Peyer's patch (tissue), 4 donors: ENCODE results near the gene BRCC3. TPM values are rescaled to one million over a fixed set of nuclear protein-coding genes. Genes with fewer than 3 reads are reported as not detected.
"Not testable (repeated sequence)": the region's sequence is repeated elsewhere in the genome, so short reads cannot be mapped to it uniquely, and the experiment has no call there.

Experiments
- DNase-seq, 3 donors: peaks; one replicate each; pipeline ENCODE4 v3.0.0-alpha.2; 2017 to 2019
- H3K27ac ChIP-seq, 4 donors: fragments of 200-600 bp; sonication (generic); one replicate each; pipeline ENCODE4 v1.5.1; 2016 to 2019
- H3K27me3 ChIP-seq, 2 donors: fragments of 200-600 bp; sonication (generic); one replicate each; pipeline ENCODE4 v1.5.1; 2019
- H3K36me3 ChIP-seq, 3 donors: fragments of 200-600 bp; sonication (generic); one replicate each; pipeline ENCODE4 v1.5.1; 2016 to 2019
- H3K4me1 ChIP-seq, 4 donors: fragments of 200-600 bp; sonication (generic); one replicate each; pipeline ENCODE4 v1.5.1; 2016 to 2019
- H3K4me3 ChIP-seq, 4 donors: fragments of 200-600 bp; sonication (generic); 1 replicate in 3 of 4; 2 replicates in 1 of 4; pipeline ENCODE4 v1.5.1; 2016 to 2019; ENCODE audit warnings: mild to moderate bottlenecking in 1 of 4
- H3K9me3 ChIP-seq, 4 donors: fragments of 200-600 bp; sonication (generic); one replicate each; pipeline ENCODE4 v1.5.1; 2016 to 2019; ENCODE audit warnings: mild to moderate bottlenecking in 1 of 4
- POLR2A ChIP-seq, 2 donors: fragments of 450-650 bp; IDR thresholded peaks; one replicate each; pipeline ENCODE4 v1.5.1; 2017; ENCODE audit warnings: antibody characterized with exemption in 2 of 2, mild to moderate bottlenecking in 2 of 2, moderate library complexity in 2 of 2
- total RNA-seq, 4 donors: library from RNA; depleted of rRNA; stranded (reverse); fragments of >200 nt; gene quantifications; one replicate each; pipeline ENCODE4 v1.1.0, GENCODE V29; 2016
- TF ChIP-seq, protein P1 (sequence below), 6 experiments: fragments of 450-650 bp in 4 of 6; fragments of 200-600 bp in 2 of 6; sonication (generic) in 1 of 6; IDR thresholded peaks; one replicate each; pipeline ENCODE4 v1.5.1; 2017 to 2019; ENCODE audit warnings: antibody characterized with exemption in 6 of 6, mild to moderate bottlenecking in 3 of 6, moderate library complexity in 1 of 6

The BRCC3 gene
- total RNA-seq, 4 donors from 2014 or later = 14.7 to 24.8 (median 18.6) TPM

GRCh38 chrX:155127940-155128339 is 56.6 kb downstream of the BRCC3 start:
- Histone ChIP-seq H3K27ac (no peak overlapping the region), H3K4me3 (no peak overlapping the region), H3K9me3 (no peaks in the 10 kb centered on the region), H3K36me3 (no peaks in the 10 kb centered on the region), H3K4me1 (no peaks in the 10 kb centered on the region), H3K27me3 (no peaks in the 10 kb centered on the region)
- DNase-seq = no peak
- no peak for TF ChIP-seq POLR2A (IDR thresholded peaks at IDR 0.05)
- TF ChIP-seq, protein P1, sequence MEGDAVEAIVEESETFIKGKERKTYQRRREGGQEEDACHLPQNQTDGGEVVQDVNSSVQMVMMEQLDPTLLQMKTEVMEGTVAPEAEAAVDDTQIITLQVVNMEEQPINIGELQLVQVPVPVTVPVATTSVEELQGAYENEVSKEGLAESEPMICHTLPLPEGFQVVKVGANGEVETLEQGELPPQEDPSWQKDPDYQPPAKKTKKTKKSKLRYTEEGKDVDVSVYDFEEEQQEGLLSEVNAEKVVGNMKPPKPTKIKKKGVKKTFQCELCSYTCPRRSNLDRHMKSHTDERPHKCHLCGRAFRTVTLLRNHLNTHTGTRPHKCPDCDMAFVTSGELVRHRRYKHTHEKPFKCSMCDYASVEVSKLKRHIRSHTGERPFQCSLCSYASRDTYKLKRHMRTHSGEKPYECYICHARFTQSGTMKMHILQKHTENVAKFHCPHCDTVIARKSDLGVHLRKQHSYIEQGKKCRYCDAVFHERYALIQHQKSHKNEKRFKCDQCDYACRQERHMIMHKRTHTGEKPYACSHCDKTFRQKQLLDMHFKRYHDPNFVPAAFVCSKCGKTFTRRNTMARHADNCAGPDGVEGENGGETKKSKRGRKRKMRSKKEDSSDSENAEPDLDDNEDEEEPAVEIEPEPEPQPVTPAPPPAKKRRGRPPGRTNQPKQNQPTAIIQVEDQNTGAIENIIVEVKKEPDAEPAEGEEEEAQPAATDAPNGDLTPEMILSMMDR (IDR thresholded peaks at IDR 0.05) = no peak

- no peaks in the 10 kb centered on the region for H3K27me3 ChIP-seq
- H3K9me3 ChIP-seq = no peaks in the 10 kb centered on the region
- H3K27ac ChIP-seq = no peak overlapping the region
- no peaks in the 10 kb centered on the region for H3K4me1 ChIP-seq
- TF ChIP-seq, protein P1 (IDR thresholded peaks at IDR 0.05) = no peak
- no peak for TF ChIP-seq POLR2A (IDR thresholded peaks at IDR 0.05)
- H3K36me3 ChIP-seq = no peaks in the 10 kb centered on the region
- DNase-seq = no peak
- H3K4me3 ChIP-seq = no peak overlapping the region
Observed at GRCh38 chrX:155132110-155132509, 60.8 kb downstream of the BRCC3 start.

DNA sequence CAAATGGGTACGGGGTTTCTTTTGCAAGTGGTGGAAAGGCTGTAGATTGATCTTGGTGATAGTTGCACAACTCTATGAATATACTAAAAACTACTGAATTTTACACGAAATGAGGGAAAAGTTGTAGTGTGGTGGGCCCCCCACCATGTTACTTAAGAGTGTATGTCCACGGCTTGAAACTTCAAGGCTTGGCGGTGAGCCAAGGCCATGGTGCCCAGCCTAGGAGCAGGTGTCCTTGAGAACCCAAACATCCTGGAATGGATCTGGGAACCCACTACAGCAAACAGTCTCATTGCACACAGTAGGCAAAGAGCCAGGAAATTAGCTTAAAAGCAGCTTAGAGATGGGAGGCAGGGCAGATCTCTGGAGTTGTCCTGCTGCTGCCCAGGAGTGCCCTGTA is 62.9 kb downstream of the BRCC3 start:
- H3K9me3 ChIP-seq = no peaks in the 10 kb centered on the region
- no peaks in the 10 kb centered on the region for H3K27me3 ChIP-seq
- DNase-seq = no peak
- no peak overlapping the region for H3K27ac ChIP-seq
- no peaks in the 10 kb centered on the region for H3K36me3 ChIP-seq
- H3K4me3 ChIP-seq = no peak overlapping the region
- no peaks in the 10 kb centered on the region for H3K4me1 ChIP-seq
- TF ChIP-seq, protein P1 (IDR thresholded peaks at IDR 0.05) = no peak
- no peak for TF ChIP-seq POLR2A (IDR thresholded peaks at IDR 0.05)

GRCh38 chrX:155143959-155144548 is 72.7 kb downstream of the BRCC3 start:
- no peaks in the 10 kb centered on the region for H3K9me3 ChIP-seq
- H3K27ac ChIP-seq = no peak overlapping the region
- no peak for DNase-seq
- H3K36me3 ChIP-seq = no peaks in the 10 kb centered on the region
- no peaks in the 10 kb centered on the region for H3K4me1 ChIP-seq
- no peaks in the 10 kb centered on the region for H3K27me3 ChIP-seq
- no peak for TF ChIP-seq POLR2A (IDR thresholded peaks at IDR 0.05)
- TF ChIP-seq, protein P1 (IDR thresholded peaks at IDR 0.05) = no peak
- H3K4me3 ChIP-seq = no peak overlapping the region

GRCh38 chrX:155144926-155145325 is 73.6 kb downstream of the BRCC3 start:
- no peaks in the 10 kb centered on the region for H3K9me3 ChIP-seq
- no peak for DNase-seq
- H3K27ac ChIP-seq = no peak overlapping the region
- H3K27me3 ChIP-seq = no peaks in the 10 kb centered on the region
- no peak for TF ChIP-seq POLR2A (IDR thresholded peaks at IDR 0.05)
- TF ChIP-seq, protein P1 (IDR thresholded peaks at IDR 0.05) = no peak
- no peaks in the 10 kb centered on the region for H3K4me1 ChIP-seq
- no peak overlapping the region for H3K4me3 ChIP-seq
- H3K36me3 ChIP-seq = no peaks in the 10 kb centered on the region

GRCh38 chrX:155147612-155148011 is 76.3 kb downstream of the BRCC3 start:
- H3K27me3 ChIP-seq, H3K4me1 ChIP-seq, H3K9me3 ChIP-seq, H3K4me3 ChIP-seq, DNase-seq, H3K36me3 ChIP-seq, H3K27ac ChIP-seq: not testable (repeated sequence)

DNA sequence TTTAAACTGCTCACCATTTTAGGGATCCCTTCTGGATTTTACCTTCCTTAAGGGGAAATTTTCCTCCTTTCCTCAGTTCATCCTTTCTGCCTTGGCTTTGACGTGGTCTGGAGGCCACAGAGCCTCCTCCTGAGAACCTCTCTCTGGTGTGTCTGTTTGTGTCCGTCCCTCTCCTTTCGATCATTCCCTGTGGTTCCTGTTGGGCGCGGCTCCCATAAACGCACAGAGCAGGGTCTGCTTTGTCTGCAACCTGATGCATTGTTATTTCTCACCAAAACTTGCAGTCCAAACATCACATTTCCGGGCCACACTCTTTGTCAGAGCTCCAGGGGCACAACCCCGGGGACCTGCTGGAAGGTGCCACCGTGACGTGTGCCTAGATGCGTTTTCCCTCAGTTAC is 76.9 kb downstream of the BRCC3 start:
- H3K9me3 ChIP-seq, H3K4me3 ChIP-seq, H3K27ac ChIP-seq, H3K27me3 ChIP-seq, DNase-seq, H3K36me3 ChIP-seq, H3K4me1 ChIP-seq: not testable (repeated sequence)
